ENCODE data around the gene CYLD.

CYLD gene

GRCh38 chr16:50741225-50741780 lies 583 bp upstream of the CYLD start:
- no peak for DNase-seq
- peaks cover 8% of the 10 kb centered on the region for H3K27me3 ChIP-seq (ENCODE audit: insufficient read depth, low read length, poor library complexity)
- TF ChIP-seq EZH2 (IDR thresholded peaks at IDR 0.05; ENCODE audit: borderline replicate concordance, low read depth, low read length, severe bottlenecking) (no peak), CTCF (IDR thresholded peaks at IDR 0.05; ENCODE audit: borderline replicate concordance, extremely low read depth, low read length, poor library complexity, severe bottlenecking) (no peak)
- H3K79me2 ChIP-seq (ENCODE audit: insufficient read depth, low read length): peaks cover 6% of the 10 kb centered on the region; the same call in 1 of the 2 replicates
- H3K36me3 ChIP-seq (ENCODE audit: insufficient read depth, low read length): 0 out of 2 replicates have a peak, but pooled peaks cover 4% of the 10 kb centered on the region
- H3K4me1 ChIP-seq (ENCODE audit: insufficient read depth, low read length): peaks cover 37% of the 10 kb centered on the region
- peak overlapping the region; percentile 69 for H2AFZ ChIP-seq (ENCODE audit: low read depth, low read length)
- H3K4me3 ChIP-seq (ENCODE audit: low read depth in 1 of 2, low read length in 2 of 2): peak overlapping the region; percentile 3 to 57; a peak in 3 of 4 replicates
- no peaks in the 10 kb centered on the region for H4K20me1 ChIP-seq (ENCODE audit: insufficient read depth, low read length)
- H3K9ac ChIP-seq (ENCODE audit: low read depth, low read length): peak overlapping the region; percentile 39
- peak overlapping the region; percentile 47 for H3K27ac ChIP-seq (ENCODE audit: low read length)
- no peaks in the 10 kb centered on the region for H3K9me3 ChIP-seq (ENCODE audit: insufficient read depth, low read length, severe bottlenecking)
- peak overlapping the region; percentile 74 for H3K4me2 ChIP-seq (ENCODE audit: insufficient read depth, low read length)
- ATAC-seq (ENCODE audit: insufficient read depth, low read depth): 0 out of 3 replicates have a peak, but pooled peaks have one; percentile 0

- H3K4me2 ChIP-seq (ENCODE audit: insufficient read depth, low read length): peak overlapping the region; percentile 91
- DNase-seq (peak; percentile 27), ATAC-seq (ENCODE audit: insufficient read depth, low read depth) (no peak)
- H3K9ac ChIP-seq (ENCODE audit: low read depth, low read length): peak overlapping the region; percentile 73
- peak overlapping the region; percentile 56 for H3K27ac ChIP-seq (ENCODE audit: low read length)
- H3K79me2 ChIP-seq (ENCODE audit: insufficient read depth, low read length): peaks cover 6% of the 10 kb centered on the region; the same call in 1 of the 2 replicates
- H3K36me3 ChIP-seq (ENCODE audit: insufficient read depth, low read length): 0 out of 2 replicates have a peak, but pooled peaks cover 4% of the 10 kb centered on the region
- peak overlapping the region; percentile 70 to 89; a peak in 3 of 4 replicates for H3K4me3 ChIP-seq (ENCODE audit: low read depth in 1 of 2, low read length in 2 of 2)
- H3K27me3 ChIP-seq (ENCODE audit: insufficient read depth, low read length, poor library complexity): no peaks in the 10 kb centered on the region
- no peaks in the 10 kb centered on the region for H3K9me3 ChIP-seq (ENCODE audit: insufficient read depth, low read length, severe bottlenecking)
- H4K20me1 ChIP-seq (ENCODE audit: insufficient read depth, low read length): no peaks in the 10 kb centered on the region
- no peak for TF ChIP-seq CTCF (IDR thresholded peaks at IDR 0.05; ENCODE audit: borderline replicate concordance, extremely low read depth, low read length, poor library complexity, severe bottlenecking)
- no peak for TF ChIP-seq EZH2 (IDR thresholded peaks at IDR 0.05; ENCODE audit: borderline replicate concordance, low read depth, low read length, severe bottlenecking)
- H3K4me1 ChIP-seq (ENCODE audit: insufficient read depth, low read length): peaks cover 51% of the 10 kb centered on the region
- H2AFZ ChIP-seq (ENCODE audit: low read depth, low read length): peak overlapping the region; percentile 89
These were observed 802 bp downstream of the CYLD start for GRCh38 chr16:50742576-50743200.

- Histone ChIP-seq H3K9me3 (ENCODE audit: insufficient read depth, low read length, severe bottlenecking) (no peaks in the 10 kb centered on the region), H3K27me3 (ENCODE audit: insufficient read depth, low read length, poor library complexity) (no peaks in the 10 kb centered on the region), H4K20me1 (ENCODE audit: insufficient read depth, low read length) (no peaks in the 10 kb centered on the region), H3K27ac (ENCODE audit: low read length) (no peak overlapping the region), H2AFZ (ENCODE audit: low read depth, low read length) (no peak overlapping the region), H3K4me2 (ENCODE audit: insufficient read depth, low read length) (peak overlapping the region; percentile 91), H3K4me1 (ENCODE audit: insufficient read depth, low read length) (peaks cover 58% of the 10 kb centered on the region), H3K9ac (ENCODE audit: low read depth, low read length) (peak overlapping the region; percentile 73; the same call in 1 of the 2 replicates), H3K79me2 (ENCODE audit: insufficient read depth, low read length) (peaks cover 7% of the 10 kb centered on the region; the same call in 1 of the 2 replicates), H3K4me3 (ENCODE audit: low read depth in 1 of 2, low read length in 2 of 2) (no peak overlapping the region; a peak in 1 of 4 replicates), H3K36me3 (ENCODE audit: insufficient read depth, low read length) (0 out of 2 replicates have a peak, but pooled peaks cover 4% of the 10 kb centered on the region)
- ATAC-seq (ENCODE audit: insufficient read depth, low read depth) (no peak), DNase-seq (no peak)
- TF ChIP-seq EZH2 (IDR thresholded peaks at IDR 0.05; ENCODE audit: borderline replicate concordance, low read depth, low read length, severe bottlenecking) (no peak), CTCF (IDR thresholded peaks at IDR 0.05; ENCODE audit: borderline replicate concordance, extremely low read depth, low read length, poor library complexity, severe bottlenecking) (no peak)
These were observed 1.8 kb downstream of the CYLD start for GRCh38 chr16:50743581-50744225.
